H1 (cell line): ENCODE measurements around the gene PAK6. TPM values are rescaled to one million over a fixed set of nuclear protein-coding genes. Genes with fewer than 3 reads are reported as not detected.

Experiments
- CBX5 ChIP-seq: fragments of 300-800, 300-1000 bp; sonication (generic); IDR thresholded peaks from 2 replicates; pipeline ENCODE4 v1.7.1; 2016; ENCODE audit warnings: antibody characterized with exemption, low read length, low read depth
- CBX8 ChIP-seq: fragments of 300-800, 300-1000 bp; sonication (generic); IDR thresholded peaks from 2 replicates; pipeline ENCODE4 v1.7.1; 2016; ENCODE audit warnings: low read depth, low read length, borderline replicate concordance
- CREB1 ChIP-seq: IDR thresholded peaks from 2 replicates; pipeline ENCODE4 v1.6.1; 2012; ENCODE audit warnings: inconsistent platforms
- CTBP2 ChIP-seq: IDR thresholded peaks from 2 replicates; pipeline ENCODE4 v1.7.0; 2011; ENCODE audit warnings: borderline replicate concordance, mild to moderate bottlenecking, moderate library complexity, mixed read lengths, low read length; ENCODE audit not compliant: insufficient read depth, insufficient read length
- EP300 ChIP-seq, 2 experiments: IDR thresholded peaks; 1 replicate in 1 of 2; 2 replicates in 1 of 2; pipeline ENCODE4 v1.6.1; 2011 to 2012; ENCODE audit warnings: low read depth in 2 of 2, low read length in 2 of 2, mild to moderate bottlenecking in 2 of 2, borderline replicate concordance in 1 of 2, inconsistent platforms in 1 of 2, moderate library complexity in 1 of 2
- HDAC2 ChIP-seq, 2 experiments: fragments of 300-600 bp in 1 of 2; sonication (generic) in 1 of 2; IDR thresholded peaks; 2 replicates each; pipeline ENCODE4 v1.6.1; 2011 to 2012; ENCODE audit warnings: low read depth in 2 of 2, low read length in 2 of 2, mild to moderate bottlenecking in 2 of 2, moderate library complexity in 2 of 2, borderline replicate concordance in 1 of 2, inconsistent platforms in 1 of 2
- HDAC6 ChIP-seq: IDR thresholded peaks from one replicate; pipeline ENCODE4 v1.7.1; 2012; ENCODE audit warnings: low read depth, mild to moderate bottlenecking, inconsistent platforms, low read length, moderate library complexity
- KDM1A ChIP-seq: fragments of 200-600, 300-600 bp; sonication (generic); IDR thresholded peaks from 2 replicates; pipeline ENCODE4 v1.7.1; 2016; ENCODE audit warnings: mild to moderate bottlenecking, low read length, borderline replicate concordance
- NRF1 ChIP-seq: IDR thresholded peaks from 2 replicates; pipeline ENCODE4 v1.6.1; 2011; ENCODE audit warnings: mild to moderate bottlenecking, low read depth, low read length, improper control_type of control experiment
- RFX5 ChIP-seq: IDR thresholded peaks from 2 replicates; pipeline ENCODE4 v1.6.1; 2011; ENCODE audit warnings: low read depth, low read length, improper control_type of control experiment, borderline replicate concordance
- RNF2 ChIP-seq: fragments of 200-900, 300-1000 bp; sonication (generic); IDR thresholded peaks from 2 replicates; pipeline ENCODE4 v1.7.1; 2016; ENCODE audit warnings: borderline replicate concordance, low read depth, mild to moderate bottlenecking, antibody characterized with exemption, low read length; ENCODE audit not compliant: poor library complexity, severe bottlenecking; ENCODE audit errors: missing control alignments
- RXRA ChIP-seq: IDR thresholded peaks from 2 replicates; pipeline ENCODE4 v1.6.1; 2011; ENCODE audit warnings: low read depth, mild to moderate bottlenecking, low read length, moderate library complexity; ENCODE audit not compliant: insufficient read depth
- SIRT6 ChIP-seq: IDR thresholded peaks from one replicate; pipeline ENCODE4 v1.7.1; 2012; ENCODE audit warnings: low read length, inconsistent platforms
- SIX5 ChIP-seq: IDR thresholded peaks from 2 replicates; pipeline ENCODE4 v1.6.1; 2011; ENCODE audit warnings: mild to moderate bottlenecking, low read depth, low read length
- SP1 ChIP-seq: IDR thresholded peaks from 2 replicates; pipeline ENCODE4 v1.6.1; 2011; ENCODE audit warnings: low read depth, low read length
- SP2 ChIP-seq: IDR thresholded peaks from 2 replicates; pipeline ENCODE4 v1.6.1; 2012; ENCODE audit warnings: mild to moderate bottlenecking, low read length, inconsistent platforms
- SP4 ChIP-seq: IDR thresholded peaks from 2 replicates; pipeline ENCODE4 v1.6.1; 2012; ENCODE audit warnings: low read length, inconsistent platforms
- TEAD4 ChIP-seq: IDR thresholded peaks from 2 replicates; pipeline ENCODE4 v1.6.1; 2012; ENCODE audit warnings: low read depth, low read length, inconsistent platforms, mixed read lengths
- ZNF274 ChIP-seq: IDR thresholded peaks from 2 replicates; pipeline ENCODE4 v1.7.0; 2012; ENCODE audit warnings: low read length, borderline replicate concordance; ENCODE audit errors: extremely low read depth
- polyA plus RNA-seq, 7 experiments: library from polyadenylated mRNA; depleted of rRNA in 3 of 7; stranded (reverse) in 5 of 7; unstranded in 2 of 7; fragments of >200 nt in 5 of 7; fragments of 200-250 nt in 2 of 7; gene quantifications; 1 replicate in 5 of 7; 2 replicates in 1 of 7; 4 replicates in 1 of 7; pipeline versions ENCODE4 v1.2.1 to v1.2.3, GENCODE V29; 2011 to 2013; ENCODE audit warnings: missing spikeins in 2 of 7, mixed read lengths in 2 of 7
- total RNA-seq: library from RNA; stranded (reverse); fragmentation: NEBNext Ultra II Directional; extraction: Animal tissue kit (Norgen Biotek cat#: 25700); gene quantifications from 2 replicates; pipeline ENCODE4 v1.2.1, GENCODE V29; 2021
- TF ChIP-seq, protein P1 (sequence below), 3 experiments: IDR thresholded peaks; 1 replicate in 2 of 3; 2 replicates in 1 of 3; pipeline versions ENCODE4 v1.5.1 to v1.6.1; 2011; ENCODE audit warnings: low read length in 3 of 3, mild to moderate bottlenecking in 3 of 3, inconsistent platforms in 2 of 3, low read depth in 1 of 3, moderate library complexity in 1 of 3; ENCODE audit not compliant: insufficient read depth in 1 of 3; ENCODE audit errors: control extremely low read depth in 1 of 3
- TF ChIP-seq, protein P2 (sequence below): IDR thresholded peaks from 2 replicates; pipeline ENCODE4 v1.6.1; 2012; ENCODE audit warnings: inconsistent platforms

PAK6 gene
- total and polyA plus RNA-seq, 2 of the 8 experiments (the other 6 are each of a cell fraction or from before 2014, with no cell fraction given) = 6.9 to 9.4 TPM

DNA sequence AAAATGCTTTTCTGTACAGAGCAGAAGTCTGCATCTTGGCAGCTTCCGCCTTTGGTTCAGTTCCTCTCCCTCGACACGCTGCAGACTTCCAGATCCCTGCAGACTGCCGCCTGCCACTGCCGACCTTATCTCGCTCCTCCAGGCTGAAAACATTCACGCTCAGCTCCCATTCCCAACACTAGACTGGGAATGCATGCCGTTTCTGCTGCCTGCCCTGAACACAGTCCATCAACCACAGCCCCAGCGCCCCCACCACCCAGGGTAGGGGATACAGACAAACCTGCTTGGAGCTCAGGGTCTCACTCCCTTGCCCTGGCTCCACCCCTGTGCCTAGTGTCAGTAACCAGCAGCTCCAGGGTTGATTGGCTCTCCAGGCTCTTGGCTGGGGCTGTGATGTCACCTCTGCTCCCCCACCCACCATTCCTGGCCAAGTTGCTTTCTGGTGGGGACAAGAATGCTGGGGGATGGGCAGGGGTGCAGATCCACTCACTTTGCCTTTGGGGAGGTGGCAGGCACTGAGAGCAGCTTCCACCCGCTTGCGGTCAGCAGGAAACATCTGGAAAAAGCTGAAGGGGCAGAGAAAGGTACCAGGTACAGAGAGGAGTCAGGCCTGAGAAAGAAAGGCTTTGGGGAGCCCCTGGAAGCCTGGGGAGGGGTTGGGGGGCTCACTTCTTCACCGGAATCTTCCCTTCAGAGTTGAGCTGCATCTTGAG is 62.8 kb downstream of the PAK6 start (continued):
- TF ChIP-seq TEAD4 (0 out of 2 replicates have a peak, but pooled peaks have one; percentile 41), SIX5 (no peak), NRF1 (no peak), RFX5 (no peak), SP2 (no peak), SIRT6 (no peak), SP1 (peak; percentile 28; the same call in 1 of the 2 replicates), CBX5 (no peak), SP4 (no peak), RXRA (no peak), KDM1A (no peak), HDAC6 (no peak), HDAC2 (IDR thresholded peaks at IDR 0.05; ENCODE audit: borderline replicate concordance in 1 of 2, low read depth in 2 of 2, low read length in 2 of 2) (no peak), RNF2 (no peak), CREB1 (peak; percentile 65; the same call in 1 of the 2 replicates), CBX8 (no peak), ZNF274 (no peak), EP300 (IDR thresholded peaks at IDR 0.05; ENCODE audit: borderline replicate concordance in 1 of 2, low read depth in 2 of 2, low read length in 2 of 2) (no peak), CTBP2 (no peak)
- TF ChIP-seq, protein P1, sequence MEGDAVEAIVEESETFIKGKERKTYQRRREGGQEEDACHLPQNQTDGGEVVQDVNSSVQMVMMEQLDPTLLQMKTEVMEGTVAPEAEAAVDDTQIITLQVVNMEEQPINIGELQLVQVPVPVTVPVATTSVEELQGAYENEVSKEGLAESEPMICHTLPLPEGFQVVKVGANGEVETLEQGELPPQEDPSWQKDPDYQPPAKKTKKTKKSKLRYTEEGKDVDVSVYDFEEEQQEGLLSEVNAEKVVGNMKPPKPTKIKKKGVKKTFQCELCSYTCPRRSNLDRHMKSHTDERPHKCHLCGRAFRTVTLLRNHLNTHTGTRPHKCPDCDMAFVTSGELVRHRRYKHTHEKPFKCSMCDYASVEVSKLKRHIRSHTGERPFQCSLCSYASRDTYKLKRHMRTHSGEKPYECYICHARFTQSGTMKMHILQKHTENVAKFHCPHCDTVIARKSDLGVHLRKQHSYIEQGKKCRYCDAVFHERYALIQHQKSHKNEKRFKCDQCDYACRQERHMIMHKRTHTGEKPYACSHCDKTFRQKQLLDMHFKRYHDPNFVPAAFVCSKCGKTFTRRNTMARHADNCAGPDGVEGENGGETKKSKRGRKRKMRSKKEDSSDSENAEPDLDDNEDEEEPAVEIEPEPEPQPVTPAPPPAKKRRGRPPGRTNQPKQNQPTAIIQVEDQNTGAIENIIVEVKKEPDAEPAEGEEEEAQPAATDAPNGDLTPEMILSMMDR (IDR thresholded peaks at IDR 0.05; ENCODE audit: control extremely low read depth in 1 of 3, insufficient read depth in 1 of 3, low read depth in 1 of 3, low read length in 3 of 3) = no peak
- TF ChIP-seq, protein P2, sequence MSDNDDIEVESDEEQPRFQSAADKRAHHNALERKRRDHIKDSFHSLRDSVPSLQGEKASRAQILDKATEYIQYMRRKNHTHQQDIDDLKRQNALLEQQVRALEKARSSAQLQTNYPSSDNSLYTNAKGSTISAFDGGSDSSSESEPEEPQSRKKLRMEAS = peak; percentile 12; the same call in 1 of the 2 replicates
